GM21723 (cell line): ENCODE measurements around the gene TPRG1L.

Experiments used
- ATAC-seq: cut with Tn5 transposase; IDR thresholded peaks from one replicate; pipeline ENCODE4 v1.9.1; 2021; ENCODE audit warnings: mild to moderate bottlenecking, moderate library complexity; ENCODE audit not compliant: unreplicated experiment

Gene TPRG1L

GRCh38 chr1:3641816-3642215, 17.0 kb downstream of the TPRG1L start:
- no peak for ATAC-seq

- no peak for ATAC-seq
Measured at GRCh38 chr1:3642919-3643675, 18.3 kb downstream of the TPRG1L start.

DNA sequence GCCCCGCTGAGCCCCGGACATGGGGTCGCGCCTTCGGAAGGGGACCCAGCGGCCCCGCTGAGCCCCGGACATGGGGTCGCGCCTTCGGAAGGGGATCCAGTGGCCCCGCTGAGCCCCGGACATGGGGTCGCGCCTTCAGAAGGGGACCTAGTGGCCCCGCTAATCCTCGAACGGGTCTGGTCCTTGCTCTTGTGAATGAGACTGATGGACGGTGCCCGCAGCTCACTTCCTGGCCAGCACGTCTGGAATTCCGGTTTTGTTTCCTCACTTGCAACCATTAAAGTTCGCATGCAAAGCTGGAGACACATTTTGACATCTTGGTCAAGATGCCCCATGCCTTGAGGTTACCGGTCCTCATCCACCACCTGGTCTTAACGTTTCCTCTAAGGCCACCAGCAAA, 19.5 kb downstream of the TPRG1L start:
- ATAC-seq: no peak

GRCh38 chr1:3645247-3645646, 20.4 kb downstream of the TPRG1L start:
- ATAC-seq: no peak

DNA sequence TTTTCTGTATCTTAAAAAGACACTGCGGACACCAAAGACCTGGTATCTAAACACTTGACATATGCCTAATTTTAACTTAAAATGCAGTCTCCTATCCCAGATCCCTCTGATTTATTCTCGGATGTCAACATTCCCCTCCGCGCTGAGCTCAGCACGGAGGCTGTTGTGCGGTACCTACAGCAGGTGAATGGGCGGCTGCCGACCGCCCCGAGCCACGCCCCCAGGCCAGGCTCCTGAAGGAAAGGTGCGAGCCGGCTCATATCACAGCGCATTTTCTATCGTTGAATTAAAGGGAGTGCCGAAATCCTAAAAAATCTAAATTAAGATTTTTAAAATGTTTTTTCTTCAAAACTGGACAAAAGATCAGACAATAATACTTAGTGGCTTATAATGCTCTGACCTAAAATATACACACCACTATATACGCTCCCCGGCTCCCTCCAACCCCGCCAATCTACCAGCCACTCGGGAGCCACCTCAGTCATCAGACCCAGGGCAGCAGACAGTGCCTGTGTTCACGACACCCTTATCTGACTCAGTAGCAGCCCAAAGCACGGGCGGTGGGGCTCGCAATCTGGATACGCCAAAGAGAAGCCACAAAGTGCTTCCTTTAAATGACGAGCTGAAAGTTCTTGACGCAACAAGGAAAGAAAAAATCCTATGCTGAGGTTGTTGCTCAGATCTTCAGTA, 21.0 kb downstream of the TPRG1L start:
- ATAC-seq: no peak

DNA sequence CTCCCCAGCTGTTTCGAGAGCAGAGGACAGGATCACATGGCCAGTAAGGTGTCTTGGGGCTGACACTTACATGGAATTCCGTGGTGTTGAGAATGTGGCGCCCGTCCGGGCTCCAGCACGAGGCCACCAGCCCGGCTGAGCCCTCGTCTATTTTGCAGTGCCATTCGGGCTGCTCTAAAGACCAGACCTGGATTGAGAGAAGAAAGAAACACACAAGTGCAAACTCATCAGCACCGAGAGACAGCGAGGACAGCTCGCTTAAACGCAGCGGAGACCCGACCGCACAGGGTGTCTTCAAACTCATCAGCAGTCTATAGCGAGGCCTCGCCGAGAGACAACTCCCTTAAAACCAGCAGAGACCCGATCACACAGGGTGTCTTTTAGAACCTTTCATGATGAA, 21.8 kb downstream of the TPRG1L start:
- ATAC-seq: no peak

DNA sequence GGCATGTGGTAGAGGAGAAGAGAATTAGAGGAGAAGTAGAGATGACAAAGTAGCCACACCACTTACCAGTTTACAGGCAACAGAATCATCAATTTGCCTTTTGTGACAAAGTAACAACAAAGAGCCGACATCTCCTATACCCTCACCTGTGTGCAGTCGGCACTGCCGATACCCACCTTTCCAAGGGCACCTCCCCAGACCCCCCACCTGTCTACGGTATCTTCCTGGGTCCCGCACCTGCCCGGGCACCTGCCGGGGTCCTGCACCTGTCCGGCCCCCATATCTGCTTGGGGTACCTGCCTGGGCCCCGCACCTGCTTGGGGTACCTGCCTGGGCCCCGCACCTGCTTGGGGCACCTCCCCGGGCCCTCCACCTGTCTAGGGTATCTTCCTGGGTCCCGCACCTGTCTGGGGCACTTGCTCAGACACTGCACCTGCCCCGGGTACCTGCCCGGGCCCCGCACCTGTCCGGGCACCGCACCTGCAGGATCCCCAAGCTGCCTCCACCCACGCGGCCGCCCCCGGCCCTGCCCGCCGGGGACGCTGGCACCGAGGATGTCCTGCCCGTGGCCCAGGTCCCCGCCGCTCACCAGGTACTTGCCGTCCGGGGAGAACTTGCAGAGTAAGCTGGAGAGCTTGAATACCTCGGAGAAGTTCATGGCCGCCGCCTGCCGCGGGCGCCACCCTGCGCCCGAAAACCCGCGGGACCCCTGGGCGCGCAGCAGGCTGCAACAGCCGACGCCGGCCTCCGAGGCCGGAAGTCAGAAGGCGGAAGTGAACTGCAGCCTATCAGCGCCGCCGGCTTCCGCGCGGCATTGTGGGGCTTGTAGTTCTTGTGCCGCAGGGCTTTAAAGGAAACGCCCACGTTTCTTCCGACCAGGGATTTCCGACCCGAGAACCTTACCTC, 24.8 kb downstream of the TPRG1L start, which contains the start of gene WRAP73:
TSS of gene WRAP73 (minus strand) at position 762 of the 906 bp plus-strand sequence. CDS start at position 658, 104 bp downstream.
- ATAC-seq: peak; percentile 73

GRCh38 chr1:3650248-3651025, 25.6 kb downstream of the TPRG1L start:
- no peak for ATAC-seq

DNA sequence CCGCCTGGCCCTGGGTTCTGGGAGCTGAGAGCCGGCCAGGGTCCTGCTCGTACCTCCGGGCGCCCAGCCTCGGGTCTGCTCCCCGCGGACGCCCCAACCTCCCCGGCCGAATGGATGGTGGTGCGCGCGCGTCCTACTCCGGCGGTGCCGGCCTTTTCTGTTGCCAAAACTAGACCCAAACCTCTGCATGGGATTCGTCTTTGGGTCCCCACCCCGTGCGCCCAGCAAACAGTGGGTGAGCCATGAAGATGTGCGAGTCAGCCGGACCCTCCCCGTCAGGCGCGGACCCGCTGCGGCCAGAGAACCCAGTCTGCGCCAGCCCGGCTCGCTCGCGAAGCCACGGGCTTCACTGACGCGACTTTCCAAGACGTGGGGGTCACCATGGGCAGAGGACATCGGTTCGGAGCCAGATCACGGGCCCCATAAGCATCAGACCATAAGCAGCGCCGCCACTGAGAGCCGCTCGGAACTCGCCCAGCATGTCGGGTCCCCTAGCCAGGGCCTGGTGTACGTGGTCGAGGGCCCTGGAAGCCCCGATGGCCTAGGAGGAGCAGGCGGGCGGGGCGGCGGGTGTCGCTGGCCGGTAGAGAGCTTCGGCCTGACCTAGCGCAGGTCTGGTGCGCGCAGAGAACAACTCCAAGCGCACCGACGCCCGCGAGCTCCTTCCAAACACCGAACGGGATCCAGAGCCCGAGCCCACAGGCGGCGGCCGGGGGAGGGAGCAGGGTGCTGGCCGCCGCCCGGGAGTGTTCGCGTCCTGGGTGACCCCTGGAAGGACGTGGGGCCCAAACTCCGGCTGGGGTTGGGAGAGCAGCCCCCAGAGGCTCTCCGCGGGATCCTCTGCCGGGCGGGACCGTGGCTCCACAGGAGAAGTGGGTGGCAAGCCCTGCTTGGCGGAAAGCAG, 26.5 kb downstream of the TPRG1L start:
- ATAC-seq: no peak

DNA sequence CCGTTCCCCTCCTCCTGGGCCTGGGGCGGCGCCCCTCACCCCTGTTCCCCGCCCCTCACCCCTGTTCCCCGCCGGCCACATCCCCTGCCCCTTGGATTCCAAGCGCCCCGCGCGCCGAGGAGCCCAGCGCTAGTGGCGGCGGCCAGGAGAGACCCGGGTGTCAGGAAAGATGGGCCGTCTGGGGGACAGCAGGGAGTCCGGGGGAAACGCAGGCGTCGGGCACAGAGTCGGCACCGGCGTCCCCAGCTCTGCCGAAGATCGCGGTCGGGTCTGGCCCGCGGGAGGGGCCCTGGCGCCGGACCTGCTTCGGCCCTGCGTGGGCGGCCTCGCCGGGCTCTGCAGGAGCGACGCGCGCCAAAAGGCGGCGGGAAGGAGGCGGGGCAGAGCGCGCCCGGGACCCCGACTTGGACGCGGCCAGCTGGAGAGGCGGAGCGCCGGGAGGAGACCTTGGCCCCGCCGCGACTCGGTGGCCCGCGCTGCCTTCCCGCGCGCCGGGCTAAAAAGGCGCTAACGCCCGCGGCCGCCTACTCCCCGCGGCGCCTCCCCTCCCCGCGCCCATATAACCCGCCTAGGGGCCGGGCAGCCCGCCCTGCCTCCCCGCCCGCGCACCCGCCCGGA, 27.2 kb downstream of the TPRG1L start, which contains the start of gene TP73:
TSS of gene TP73 (plus strand) at position 587 of the 618 bp plus-strand sequence. CDS start 29,850 bp downstream, outside the sequence.
- ATAC-seq: no peak

GRCh38 chr1:3652548-3653285, 27.9 kb downstream of the TPRG1L start:
- no peak for ATAC-seq

DNA sequence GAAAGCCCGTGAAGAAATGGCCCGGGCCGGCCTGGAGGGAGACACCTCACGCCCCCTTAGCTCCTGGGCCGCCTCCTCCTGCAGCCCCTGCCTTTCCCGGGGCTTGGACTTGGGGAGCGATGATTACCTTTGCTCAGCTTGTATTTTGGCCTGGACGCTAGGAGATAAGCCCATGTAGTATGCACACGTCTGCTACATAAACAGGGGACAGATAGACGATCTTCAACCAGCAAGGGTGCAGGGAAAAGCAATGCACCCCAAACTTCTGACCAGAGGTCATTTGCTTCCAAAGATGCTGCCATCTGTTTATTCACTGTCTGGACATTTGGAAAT, 28.4 kb downstream of the TPRG1L start:
- no peak for ATAC-seq

DNA sequence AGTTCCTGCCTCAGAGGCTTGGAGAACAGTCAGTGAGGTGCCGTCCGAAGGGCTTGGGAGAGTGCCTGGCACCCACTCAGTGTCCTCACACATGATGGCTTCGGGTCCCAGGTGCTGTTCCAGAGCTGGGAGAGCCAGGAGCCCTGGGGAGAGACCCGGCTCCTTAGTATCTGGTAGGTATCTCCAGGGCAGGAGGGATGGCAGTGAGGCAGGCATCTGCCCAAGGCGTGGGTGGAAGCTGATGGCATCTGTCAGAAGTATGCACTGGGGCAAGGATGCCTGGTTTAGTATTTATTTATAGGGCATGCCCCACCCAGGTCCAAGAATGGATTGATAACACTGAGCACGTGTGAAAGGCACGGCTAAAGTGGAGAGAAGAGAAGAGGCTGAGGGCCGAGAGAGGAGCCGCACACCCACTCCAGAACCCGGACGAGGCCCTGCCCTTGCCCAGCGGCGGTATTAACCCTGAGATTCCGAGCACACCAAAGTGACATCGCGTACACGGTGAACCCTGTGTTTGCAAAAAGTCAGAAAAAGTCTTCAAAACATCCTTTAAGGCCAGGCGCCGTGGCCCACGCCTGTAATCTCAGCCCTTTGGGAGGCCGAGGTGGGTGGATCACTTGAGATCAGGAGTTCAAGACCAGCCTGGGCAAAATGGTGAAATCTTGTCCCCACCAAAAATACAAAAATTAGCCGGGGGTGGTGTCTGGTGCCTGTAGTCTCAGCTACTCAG, 29.9 kb downstream of the TPRG1L start:
- no peak for ATAC-seq

DNA sequence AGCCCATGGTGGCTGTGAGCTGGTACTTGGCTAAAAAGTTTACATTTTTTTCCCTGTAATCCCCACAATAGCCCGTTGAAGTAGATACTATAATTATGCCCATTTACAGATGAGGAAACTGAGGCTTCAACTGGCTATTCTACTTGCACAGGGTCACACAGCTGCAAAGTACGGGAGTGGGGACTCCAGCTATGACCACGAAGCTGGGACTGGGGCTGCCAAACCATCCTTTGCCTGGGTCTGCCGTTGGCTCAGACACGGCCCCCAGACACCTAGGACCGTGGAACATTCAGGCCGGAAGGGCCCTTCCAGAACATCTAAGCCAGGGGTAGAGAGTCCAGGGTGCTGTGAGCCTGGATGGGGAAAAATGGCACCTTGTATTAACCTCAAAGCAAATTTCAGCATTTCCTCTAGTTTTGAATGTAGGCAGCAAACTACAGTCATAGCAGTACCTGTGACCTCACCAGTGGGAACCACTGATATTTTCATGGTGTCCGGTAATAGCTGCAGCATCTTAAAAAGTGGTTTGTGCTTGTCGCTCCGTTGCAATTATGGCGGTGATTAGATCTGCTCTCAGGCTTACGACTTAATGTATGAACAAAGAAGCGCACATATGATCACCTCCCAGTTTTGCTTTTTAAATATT, 31.8 kb downstream of the TPRG1L start:
- ATAC-seq: peak; percentile 50

- ATAC-seq: peak; percentile 3
Measured at GRCh38 chr1:3657096-3657475, 32.3 kb downstream of the TPRG1L start.

GRCh38 chr1:3657578-3658230, 32.9 kb downstream of the TPRG1L start:
- no peak for ATAC-seq

DNA sequence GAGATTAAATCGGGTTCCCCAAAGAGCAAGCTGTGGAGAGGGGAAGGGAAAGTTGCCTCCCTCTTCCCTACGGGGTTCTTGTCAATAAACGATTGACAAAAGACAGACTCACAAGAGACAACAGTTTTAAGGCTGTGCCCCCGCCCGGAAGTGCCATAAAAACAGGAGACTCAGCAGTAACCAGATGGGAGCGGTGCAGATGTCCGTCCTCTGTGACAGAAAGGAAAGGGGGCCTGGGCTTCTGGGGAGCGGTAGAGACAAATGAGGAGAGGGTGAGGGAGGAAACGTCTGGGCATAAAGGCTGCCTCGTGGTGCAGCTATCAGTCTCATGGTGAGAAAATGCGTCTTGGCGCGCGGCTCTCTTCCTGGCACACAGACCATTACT, 33.4 kb downstream of the TPRG1L start:
- ATAC-seq: no peak
